ENCODE data around the gene DNAI1. TPM values are rescaled to one million over a fixed set of nuclear protein-coding genes. Genes with fewer than 3 reads are reported as not detected.

Gene DNAI1
- total and polyA plus RNA-seq, 2 of the 13 experiments (the other 11 are each of a cell fraction or from before 2014, with no cell fraction given): not detected

DNA sequence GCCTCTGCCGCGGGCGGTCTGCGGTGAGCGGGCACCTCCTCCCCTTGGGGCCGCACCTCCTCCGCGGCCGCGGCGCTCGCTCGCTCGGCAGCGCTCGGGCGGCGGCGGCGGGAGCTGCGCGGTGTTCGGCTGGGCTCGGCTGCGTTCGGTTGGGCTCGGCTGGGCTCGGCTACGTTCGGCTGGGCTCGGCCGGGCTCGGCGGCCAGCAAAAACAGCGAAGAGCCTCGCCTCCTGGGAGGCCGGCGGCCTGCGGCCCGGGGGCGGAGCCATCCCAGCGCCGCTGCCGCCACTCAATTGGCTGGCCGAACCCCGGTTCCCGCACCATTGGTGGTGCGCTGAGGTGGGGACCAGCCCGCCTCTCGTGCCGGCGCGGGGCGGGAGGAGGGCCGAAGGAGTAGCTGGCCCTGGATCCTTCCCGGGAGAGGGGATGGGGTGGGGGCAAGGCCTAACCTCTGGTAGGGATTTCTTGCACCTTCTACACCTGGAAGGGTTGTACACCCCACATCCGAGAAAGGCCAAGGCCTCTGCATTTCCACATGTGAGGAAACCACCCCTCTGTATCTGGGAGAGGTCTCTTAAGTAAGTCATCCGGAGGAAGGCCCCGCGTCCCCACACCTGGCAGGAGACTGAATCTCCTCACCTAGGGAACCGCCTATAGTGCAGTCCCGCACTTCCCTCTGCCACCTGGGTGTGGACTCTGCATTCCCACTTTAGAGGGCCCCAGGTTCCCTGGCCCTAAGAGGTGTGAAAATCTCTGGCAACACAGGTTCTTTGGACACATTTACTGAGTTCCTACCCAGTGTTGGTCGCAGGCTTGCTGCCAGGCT, 64.6 kb downstream of the DNAI1 start, which contains the start of gene ENHO:
TSS of gene ENHO (minus strand) at position 20 of the 827 bp plus-strand sequence. CDS start 1,295 bp downstream, outside the sequence.
- FAIRE-seq: no peak
- no peaks in the 10 kb centered on the region for H4K20me1 ChIP-seq (ENCODE audit: insufficient read depth, low read length)
- no peak within 1 kb of the TSS for H2AFZ ChIP-seq (ENCODE audit: low read length)
- peaks cover 11 to 40% of the 10 kb centered on the region in 2 experiments; a peak in 3 of 5 replicates for H3K27me3 ChIP-seq (ENCODE audit: control insufficient read depth in 1 of 2, insufficient read depth in 2 of 2, low read length in 2 of 2)
- H3K27ac ChIP-seq (ENCODE audit: extremely low read length, insufficient read depth, low read length): no peak within 1 kb of the TSS
- no peak within 1 kb of the TSS for H3K9ac ChIP-seq (ENCODE audit: insufficient read depth, low read depth, low read length)
- peak; percentile 65 for DNase-seq (ENCODE audit: low spot score)
- no TSS peak for BruUV-seq (replicated peaks)
- H3K4me1 ChIP-seq (ENCODE audit: insufficient read depth, low read length): peaks cover 14% of the 10 kb centered on the region
- ChIA-PET CTCF (ENCODE audit: low intra/inter-chr PET ratio, low total read pairs) (no interaction called here), POLR2A (no interaction called here)
- H3K79me2 ChIP-seq (ENCODE audit: insufficient read depth, low read length): no peaks in the 10 kb centered on the region
- H3K9me3 ChIP-seq (ENCODE audit: low read length): no peaks in the 10 kb centered on the region
- peak within 1 kb of the TSS; percentile 71 for H3K4me2 ChIP-seq (ENCODE audit: low read depth, low read length)
- peak; percentile 94 for ATAC-seq
- in situ Hi-C loops (cut with HindIII; ENCODE audit: extremely low pct_ligation_motif_present, low pct_unique_long_range_greater_than_20kb) (no loop called here), intact Hi-C loops (cut with micrococcal nuclease; ENCODE audit: unreplicated experiment) (no loop called here)
- peak within 1 kb of the TSS; percentile 27 to 51 (median 45); a peak in 4 of 6 replicates for H3K4me3 ChIP-seq (replicated peaks in 1 of 3; ENCODE audit: insufficient read depth in 1 of 3, low read depth in 2 of 3, low read length in 3 of 3)
- no peaks in the 10 kb centered on the region for H3K36me3 ChIP-seq (replicated peaks in 1 of 2; ENCODE audit: control insufficient read depth in 1 of 2, insufficient read depth in 2 of 2, low read length in 2 of 2)
- WGBS (ENCODE audit: low lambda C conversion rate): 44% methylated on average over 5 of the region's 63 CpGs
- TF ChIP-seq SPEN (CRISPR knock-in tag; IDR thresholded peaks at IDR 0.05; ENCODE audit: low read depth) (peak; percentile 61; the same call in 1 of the 2 replicates), YEATS2 (CRISPR knock-in tag; IDR thresholded peaks at IDR 0.05; ENCODE audit: borderline replicate concordance) (peak; percentile 37; the same call in 1 of the 2 replicates), ZNF775 (CRISPR knock-in tag; IDR thresholded peaks at IDR 0.05; ENCODE audit: borderline replicate concordance) (no peak), HNF4G (IDR thresholded peaks at IDR 0.05; ENCODE audit: borderline replicate concordance, low read depth, low read length) (peak; percentile 40; the same call in 1 of the 2 replicates), HNF4G (CRISPR knock-in tag; IDR thresholded peaks at IDR 0.05; ENCODE audit: borderline replicate concordance, low read depth) (no peak), UBTF (CRISPR knock-in tag; IDR thresholded peaks at IDR 0.05) (peak; percentile 84; the same call in 1 of the 2 replicates), SP4 (CRISPR knock-in tag; IDR thresholded peaks at IDR 0.05) (peak; percentile 43; the same call in 1 of the 2 replicates), ZNF784 (CRISPR knock-in tag; IDR thresholded peaks at IDR 0.05; ENCODE audit: borderline replicate concordance) (peak; percentile 21; the same call in 1 of the 2 replicates), NFYB (CRISPR knock-in tag; IDR thresholded peaks at IDR 0.05) (peak; percentile 74), YY1 (IDR thresholded peaks at IDR 0.05; ENCODE audit: insufficient read depth, insufficient replicate concordance, low read depth, low read length) (peak; percentile 36), RNF2 (conservative IDR thresholded peaks at IDR 0.05; ENCODE audit: low read depth) (peak; percentile 85), THAP11 (CRISPR knock-in tag; IDR thresholded peaks at IDR 0.05) (peak; percentile 31; the same call in 1 of the 2 replicates), SAP130 (CRISPR knock-in tag; IDR thresholded peaks at IDR 0.05; ENCODE audit: low read depth) (peak; percentile 48), DNMT3B (CRISPR knock-in tag; conservative IDR thresholded peaks at IDR 0.05) (no peak), ZNF24 (IDR thresholded peaks at IDR 0.05) (no peak), TBX2 (CRISPR knock-in tag; IDR thresholded peaks at IDR 0.05; ENCODE audit: borderline replicate concordance) (0 out of 2 replicates have a peak, but pooled peaks have one; percentile 37)
- TF ChIP-seq, protein P1, sequence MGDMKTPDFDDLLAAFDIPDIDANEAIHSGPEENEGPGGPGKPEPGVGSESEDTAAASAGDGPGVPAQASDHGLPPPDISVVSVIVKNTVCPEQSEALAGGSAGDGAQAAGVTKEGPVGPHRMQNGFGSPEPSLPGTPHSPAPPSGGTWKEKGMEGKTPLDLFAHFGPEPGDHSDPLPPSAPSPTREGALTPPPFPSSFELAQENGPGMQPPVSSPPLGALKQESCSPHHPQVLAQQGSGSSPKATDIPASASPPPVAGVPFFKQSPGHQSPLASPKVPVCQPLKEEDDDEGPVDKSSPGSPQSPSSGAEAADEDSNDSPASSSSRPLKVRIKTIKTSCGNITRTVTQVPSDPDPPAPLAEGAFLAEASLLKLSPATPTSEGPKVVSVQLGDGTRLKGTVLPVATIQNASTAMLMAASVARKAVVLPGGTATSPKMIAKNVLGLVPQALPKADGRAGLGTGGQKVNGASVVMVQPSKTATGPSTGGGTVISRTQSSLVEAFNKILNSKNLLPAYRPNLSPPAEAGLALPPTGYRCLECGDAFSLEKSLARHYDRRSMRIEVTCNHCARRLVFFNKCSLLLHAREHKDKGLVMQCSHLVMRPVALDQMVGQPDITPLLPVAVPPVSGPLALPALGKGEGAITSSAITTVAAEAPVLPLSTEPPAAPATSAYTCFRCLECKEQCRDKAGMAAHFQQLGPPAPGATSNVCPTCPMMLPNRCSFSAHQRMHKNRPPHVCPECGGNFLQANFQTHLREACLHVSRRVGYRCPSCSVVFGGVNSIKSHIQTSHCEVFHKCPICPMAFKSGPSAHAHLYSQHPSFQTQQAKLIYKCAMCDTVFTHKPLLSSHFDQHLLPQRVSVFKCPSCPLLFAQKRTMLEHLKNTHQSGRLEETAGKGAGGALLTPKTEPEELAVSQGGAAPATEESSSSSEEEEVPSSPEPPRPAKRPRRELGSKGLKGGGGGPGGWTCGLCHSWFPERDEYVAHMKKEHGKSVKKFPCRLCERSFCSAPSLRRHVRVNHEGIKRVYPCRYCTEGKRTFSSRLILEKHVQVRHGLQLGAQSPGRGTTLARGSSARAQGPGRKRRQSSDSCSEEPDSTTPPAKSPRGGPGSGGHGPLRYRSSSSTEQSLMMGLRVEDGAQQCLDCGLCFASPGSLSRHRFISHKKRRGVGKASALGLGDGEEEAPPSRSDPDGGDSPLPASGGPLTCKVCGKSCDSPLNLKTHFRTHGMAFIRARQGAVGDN (CRISPR knock-in tag; IDR thresholded peaks at IDR 0.05): peak; percentile 61; the same call in 1 of the 2 replicates

All from HepG2 (cell line).